ENCODE measurements around the gene LILRB5.
A peak's percentile ranks its signal among the peaks of the same experiment; 100 is the strongest.
"Not testable (repeated sequence)": the region's sequence is repeated elsewhere in the genome, so short reads cannot be mapped to it uniquely, and the experiment has no call there.

Gene LILRB5

DNA sequence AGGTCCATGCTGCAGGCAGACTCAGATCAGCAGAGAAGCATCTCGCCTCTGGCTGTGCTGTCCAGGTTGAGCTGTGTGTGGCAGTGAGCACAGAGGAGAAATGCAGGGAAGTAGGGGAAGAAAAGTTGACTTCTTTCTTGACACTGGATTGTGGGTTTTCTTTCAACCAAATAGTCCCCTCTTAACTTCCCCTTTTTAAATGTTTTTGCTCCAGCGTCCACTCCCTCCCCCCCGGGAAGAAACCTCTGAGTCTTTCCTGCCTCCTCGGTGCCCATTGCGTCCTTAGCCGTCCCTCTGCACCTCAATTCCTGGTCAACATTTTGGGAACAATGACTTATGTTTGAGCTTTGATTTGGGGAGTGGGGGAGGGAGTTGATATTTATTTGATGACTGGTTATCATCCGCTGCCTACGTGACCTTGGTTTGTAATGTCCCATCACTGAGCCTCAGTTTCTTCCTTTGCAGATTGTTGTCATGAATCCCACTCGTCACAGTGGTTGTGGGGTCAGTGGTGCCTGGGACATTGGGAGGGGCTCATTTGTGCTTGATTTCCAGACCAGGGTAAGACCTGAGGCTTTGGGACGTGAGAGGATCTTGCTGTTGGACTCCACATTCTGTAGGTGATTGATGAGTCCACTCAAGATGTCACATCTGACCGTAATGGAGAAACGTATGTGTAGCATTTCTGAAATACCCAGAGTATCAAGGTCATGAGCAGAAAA lies 24.1 kb upstream of the LILRB5 start, which contains the start of gene LILRB2:
Gene LILRB2, minus strand, starts transcription at position 104 of the 722 bp plus-strand sequence. CDS start 614 bp downstream, outside the sequence.
- no peak for DNase-seq
- Mint-ChIP-seq H3K36me3 (no peaks in the 10 kb centered on the region), H3K9me3 (no peaks in the 10 kb centered on the region), H3K4me1 (peaks cover 47 to 71% of the 10 kb centered on the region in 2 donors), H3K27ac (peak within 1 kb of the TSS; percentile 69), H3K27me3 (peaks cover 31 to 50% of the 10 kb centered on the region in 2 donors), H3K4me3 (peak within 1 kb of the TSS; percentile 18 to 45)
- peak; percentile 24 to 38 for ATAC-seq (replicated peaks)

DNA sequence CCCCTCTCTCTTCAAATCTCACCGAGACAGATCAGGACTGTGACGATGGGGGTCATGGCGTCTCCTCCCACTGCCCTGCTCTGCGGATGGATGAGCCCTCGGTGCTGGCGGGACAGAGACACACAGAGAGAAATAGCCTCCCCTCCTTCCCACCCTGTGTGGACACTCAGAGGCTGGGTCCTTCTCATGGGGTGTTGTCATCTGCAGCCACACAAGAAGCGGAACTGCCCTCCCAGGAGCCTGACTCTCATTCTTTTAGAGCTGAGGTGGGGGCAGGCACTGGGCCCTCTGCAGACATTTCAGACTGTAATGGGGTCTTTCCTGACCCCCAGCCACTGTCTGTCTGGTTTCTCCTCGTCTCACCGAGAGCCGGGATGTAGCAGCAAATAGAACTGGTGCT lies 23.4 kb upstream of the LILRB5 start:
- peaks cover 40 to 64% of the 10 kb centered on the region in 2 donors for H3K4me1 Mint-ChIP-seq
- H3K9me3 Mint-ChIP-seq, DNase-seq, H3K36me3 Mint-ChIP-seq: not testable (repeated sequence)
- H3K27ac Mint-ChIP-seq = peak overlapping the region; percentile 10
- peaks cover 34 to 54% of the 10 kb centered on the region in 2 donors for H3K27me3 Mint-ChIP-seq
- H3K4me3 Mint-ChIP-seq = peak overlapping the region; percentile 18 to 45
- ATAC-seq (replicated peaks) = peak; percentile 21

DNA sequence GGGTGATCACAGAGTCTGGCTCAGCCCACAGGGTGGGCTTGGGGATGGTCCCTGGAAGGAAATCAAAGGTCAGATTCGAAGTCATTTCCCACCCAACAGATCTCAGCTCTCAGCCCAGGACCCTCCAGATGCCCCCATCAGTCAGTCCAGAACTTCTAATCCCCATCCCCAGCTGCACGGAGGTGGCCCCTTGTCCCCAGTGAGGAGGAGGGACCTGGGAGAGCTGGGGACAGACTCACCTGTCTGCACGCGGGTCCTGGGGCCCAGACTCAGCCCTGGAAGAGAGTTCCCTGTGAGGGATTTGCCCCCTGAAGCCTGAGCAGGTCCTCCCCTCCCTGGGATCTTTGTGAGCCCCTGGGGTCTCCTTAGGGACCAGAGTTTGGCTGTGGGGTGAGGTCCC lies 23.0 kb upstream of the LILRB5 start:
- H3K4me3 Mint-ChIP-seq; DNase-seq; H3K36me3 Mint-ChIP-seq; H3K9me3 Mint-ChIP-seq; ATAC-seq (replicated peaks): not testable (repeated sequence)
- Mint-ChIP-seq H3K27me3 (peaks cover 37 to 58% of the 10 kb centered on the region in 2 donors), H3K27ac (peak overlapping the region; percentile 69), H3K4me1 (peaks cover 39 to 60% of the 10 kb centered on the region in 2 donors)

DNA sequence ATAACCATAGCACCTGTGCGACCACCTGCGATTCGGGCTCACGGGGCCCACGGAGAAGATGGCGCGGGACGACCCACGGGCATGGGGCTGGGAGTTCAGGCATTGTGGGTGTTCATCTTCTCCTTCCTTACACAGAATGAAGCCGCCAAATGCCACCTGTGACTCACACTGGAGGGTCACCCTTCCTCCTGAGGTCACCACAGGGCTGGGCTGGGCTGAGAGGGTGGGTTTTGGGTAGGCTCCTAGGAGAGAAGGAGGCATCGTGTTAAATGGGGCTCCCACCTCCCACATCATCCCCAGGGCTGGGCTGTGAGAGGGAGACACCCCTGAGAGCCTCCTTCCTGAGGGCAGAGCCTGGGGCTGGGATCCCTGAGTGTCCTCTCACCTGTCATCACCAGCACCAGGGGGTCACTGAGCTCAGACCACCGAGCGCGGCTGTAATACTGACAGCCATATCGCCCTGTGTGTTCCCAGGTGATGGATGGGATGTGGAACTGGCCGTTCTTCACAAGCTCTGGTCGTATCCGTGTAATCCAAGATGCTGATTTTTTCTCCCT lies 22.4 kb upstream of the LILRB5 start:
- H3K4me1 Mint-ChIP-seq = peaks cover 36 to 54% of the 10 kb centered on the region in 2 donors
- no peak for DNase-seq
- H3K27me3 Mint-ChIP-seq = peaks cover 39 to 62% of the 10 kb centered on the region in 2 donors
- H3K27ac Mint-ChIP-seq = peak overlapping the region; percentile 69
- no peak overlapping the region for H3K4me3 Mint-ChIP-seq
- H3K36me3 Mint-ChIP-seq = no peaks in the 10 kb centered on the region
- no peak for ATAC-seq (replicated peaks)
- no peaks in the 10 kb centered on the region for H3K9me3 Mint-ChIP-seq

DNA sequence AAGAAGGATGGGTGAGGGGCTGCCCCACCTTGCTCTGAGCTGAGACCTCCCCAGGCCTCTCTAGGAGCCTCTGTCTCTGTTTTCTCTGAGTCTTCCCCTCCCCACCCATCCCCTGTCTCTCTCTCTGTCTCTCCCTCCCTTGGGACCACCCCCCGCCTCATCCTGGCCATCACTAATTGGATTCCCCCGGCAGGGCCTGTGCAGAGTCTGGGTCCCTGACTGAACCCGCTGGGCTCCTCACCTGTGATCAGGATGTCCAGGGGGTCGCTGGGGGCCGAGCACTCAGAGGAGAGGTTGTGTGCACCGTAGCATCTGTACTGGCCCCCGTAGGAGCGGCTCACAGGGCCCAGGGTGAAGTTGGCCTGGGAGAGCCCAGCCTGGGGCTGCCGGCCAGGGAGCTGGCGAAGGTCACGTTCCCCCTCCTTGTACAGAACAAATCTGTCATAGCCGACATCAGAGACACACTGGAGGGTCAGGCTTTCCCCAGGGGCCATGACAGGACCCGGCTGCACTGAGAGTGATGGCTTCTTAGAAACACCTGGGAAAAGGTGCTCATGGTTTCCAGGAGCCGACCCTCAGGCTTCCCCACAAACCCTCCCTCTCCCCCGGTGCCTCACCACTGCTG lies 21.6 kb upstream of the LILRB5 start:
- not testable (repeated sequence) for H3K9me3 Mint-ChIP-seq; ATAC-seq (replicated peaks); H3K36me3 Mint-ChIP-seq; H3K27ac Mint-ChIP-seq; DNase-seq; H3K4me3 Mint-ChIP-seq
- Mint-ChIP-seq H3K27me3 (peaks cover 47 to 70% of the 10 kb centered on the region in 2 donors), H3K4me1 (peaks cover 32 to 49% of the 10 kb centered on the region in 2 donors)

DNA sequence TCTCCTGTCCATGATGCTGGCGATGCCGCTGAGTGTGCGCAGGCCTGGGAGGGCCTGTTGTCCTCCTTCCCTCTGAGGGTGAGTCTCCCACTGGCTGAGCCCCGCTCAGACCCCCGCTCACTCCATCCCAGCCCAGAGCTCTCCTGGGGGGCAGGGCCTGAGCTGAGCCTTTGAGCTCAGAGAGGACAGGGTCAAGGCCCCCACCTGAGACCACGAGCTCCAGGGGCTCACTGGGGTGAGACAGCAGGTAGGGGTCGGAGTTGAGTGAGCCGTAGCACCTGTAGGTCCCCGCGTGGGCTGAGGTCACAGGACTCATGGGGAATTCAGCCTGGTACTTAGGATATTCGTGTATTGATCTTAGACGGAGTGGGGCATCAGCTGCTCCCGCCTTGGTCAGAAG lies 21.0 kb upstream of the LILRB5 start:
- H3K36me3 Mint-ChIP-seq; H3K4me3 Mint-ChIP-seq; ATAC-seq (replicated peaks); DNase-seq; H3K9me3 Mint-ChIP-seq: not testable (repeated sequence)
- Mint-ChIP-seq H3K27me3 (peaks cover 51 to 75% of the 10 kb centered on the region in 2 donors), H3K4me1 (peaks cover 29 to 43% of the 10 kb centered on the region in 2 donors), H3K27ac (peak overlapping the region; percentile 57)

DNA sequence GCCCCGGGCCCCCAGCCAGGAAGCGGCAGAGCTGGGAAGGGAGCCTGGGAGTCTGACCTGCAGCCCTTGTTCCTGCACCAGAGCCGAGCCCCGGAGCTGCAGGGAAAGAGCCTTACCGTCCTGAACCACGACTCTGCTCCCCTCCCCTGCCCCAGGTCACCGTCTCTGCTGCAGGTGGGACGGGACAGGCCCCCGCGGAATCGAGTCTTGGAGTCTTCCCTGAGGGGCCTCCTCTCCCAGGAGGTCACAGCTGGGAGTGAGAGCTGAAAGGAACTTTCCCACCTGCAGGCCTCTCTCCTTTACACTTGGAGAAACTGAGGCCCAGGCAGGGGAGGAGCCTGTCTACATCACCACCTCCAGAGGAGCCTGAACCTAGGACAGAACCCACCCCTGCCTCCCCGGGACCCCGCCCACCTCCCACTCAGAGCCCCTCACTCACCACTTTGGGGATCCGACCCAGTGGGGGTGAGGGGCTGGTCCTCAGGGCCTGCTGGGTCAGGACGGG lies 20.1 kb upstream of the LILRB5 start:
- H3K9me3 Mint-ChIP-seq = not testable (repeated sequence)

DNA sequence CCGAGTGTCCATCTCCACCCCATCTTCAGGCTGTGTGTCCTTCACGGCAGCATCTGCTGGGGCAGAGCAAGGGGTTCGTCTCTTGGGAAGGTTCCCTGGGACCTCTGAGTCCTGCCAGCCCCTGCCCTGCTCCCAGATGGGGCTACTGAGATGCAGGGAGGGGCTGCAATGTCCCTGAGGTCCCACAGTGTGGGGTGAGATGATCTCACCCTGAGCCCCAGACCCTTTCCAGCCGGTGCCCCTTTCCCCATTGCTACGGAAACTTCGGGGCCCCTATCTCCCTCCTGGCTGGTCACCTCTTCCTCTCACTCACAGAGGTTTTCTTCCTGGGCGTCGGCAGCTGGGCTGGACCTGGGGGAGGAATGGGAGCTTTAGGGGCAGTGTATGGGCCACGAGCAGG lies 18.9 kb upstream of the LILRB5 start:
- H3K27ac Mint-ChIP-seq = no peak overlapping the region
- peaks cover 17 to 32% of the 10 kb centered on the region in 2 donors for H3K4me1 Mint-ChIP-seq
- no peaks in the 10 kb centered on the region for H3K9me3 Mint-ChIP-seq

More for the DNA sequence above, 20.1 kb upstream of the LILRB5 start:
- Mint-ChIP-seq H3K27me3 (peaks cover 54 to 78% of the 10 kb centered on the region in 2 donors), H3K4me1 (peaks cover 22 to 40% of the 10 kb centered on the region in 2 donors)
- not testable (repeated sequence) for H3K4me3 Mint-ChIP-seq; H3K36me3 Mint-ChIP-seq; ATAC-seq (replicated peaks); DNase-seq; H3K27ac Mint-ChIP-seq

DNA sequence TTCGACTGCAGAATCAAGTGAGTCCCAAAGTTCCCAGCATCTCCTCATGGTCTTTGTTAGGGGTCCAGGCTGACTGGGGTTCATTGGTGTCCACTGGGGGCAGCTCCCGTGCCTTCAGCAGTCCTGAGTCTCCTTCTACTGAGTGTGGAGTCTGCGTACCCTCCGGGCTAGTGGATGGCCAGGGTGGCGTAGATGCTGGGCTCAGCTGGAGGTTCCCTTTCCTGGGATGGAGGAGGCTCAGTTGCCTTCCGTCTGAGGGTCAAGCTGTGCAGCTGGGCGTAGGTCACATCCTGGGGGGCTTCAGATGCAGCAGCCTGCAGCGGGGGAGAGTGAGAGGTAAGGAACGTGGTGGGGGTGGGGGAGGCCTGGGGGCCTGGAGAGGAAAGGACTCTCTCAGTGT lies 17.4 kb upstream of the LILRB5 start:
- ATAC-seq (replicated peaks); H3K4me3 Mint-ChIP-seq; DNase-seq; H3K27ac Mint-ChIP-seq; H3K9me3 Mint-ChIP-seq; H3K36me3 Mint-ChIP-seq: not testable (repeated sequence)
- peaks cover 9 to 18% of the 10 kb centered on the region in 2 donors for H3K4me1 Mint-ChIP-seq
- peaks cover 59 to 75% of the 10 kb centered on the region in 2 donors for H3K27me3 Mint-ChIP-seq

More for the DNA sequence above, 18.9 kb upstream of the LILRB5 start:
- Mint-ChIP-seq H3K36me3 (no peaks in the 10 kb centered on the region), H3K4me3 (no peak overlapping the region), H3K27me3 (peaks cover 65 to 83% of the 10 kb centered on the region in 2 donors)
- no peak for DNase-seq
- ATAC-seq (replicated peaks) = no peak

DNA sequence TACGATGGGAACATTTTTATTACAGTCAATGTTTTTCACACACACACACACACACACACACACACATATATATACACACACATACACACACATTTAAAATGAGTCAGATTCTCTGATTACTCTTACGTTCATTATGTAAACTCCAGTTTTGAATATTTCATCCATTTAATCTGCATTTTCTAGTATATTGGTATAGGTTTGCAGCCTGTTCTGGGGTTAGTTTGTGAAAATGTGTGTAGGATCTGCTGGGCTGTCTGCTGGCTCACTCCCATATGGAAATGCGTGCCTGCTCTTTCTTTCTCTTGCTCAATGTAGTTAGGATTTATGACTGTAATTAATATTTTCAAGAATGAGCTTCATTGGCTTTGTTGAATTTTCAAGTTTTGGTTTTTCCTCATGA lies 16.7 kb upstream of the LILRB5 start:
- Mint-ChIP-seq H3K4me1 (peaks cover 7 to 11% of the 10 kb centered on the region in 2 donors), H3K27me3 (peaks cover 54 to 68% of the 10 kb centered on the region in 2 donors), H3K9me3 (no peaks in the 10 kb centered on the region), H3K36me3 (no peaks in the 10 kb centered on the region), H3K27ac (no peak overlapping the region), H3K4me3 (no peak overlapping the region)
- ATAC-seq (replicated peaks) = no peak
- no peak for DNase-seq

DNA sequence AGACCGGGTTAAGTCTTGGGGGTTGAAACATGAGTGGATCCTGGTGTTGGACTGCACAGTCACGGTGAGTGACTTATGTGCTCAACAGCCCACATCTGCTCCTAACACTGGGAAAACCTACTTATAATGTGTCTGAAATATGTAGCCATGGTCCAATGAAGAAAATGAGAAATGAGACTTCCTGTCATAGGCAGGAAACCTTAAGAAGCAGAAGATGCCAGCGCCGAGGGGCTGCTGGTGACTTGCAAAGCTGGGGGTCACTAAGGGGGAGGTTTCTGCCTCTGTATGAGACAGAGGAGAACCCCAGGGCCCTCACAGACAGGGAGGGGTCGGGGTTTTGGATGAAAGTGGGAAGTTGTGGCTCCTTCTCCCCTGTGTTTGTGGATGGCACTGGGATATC lies 15.1 kb upstream of the LILRB5 start:
- H3K27ac Mint-ChIP-seq; ATAC-seq (replicated peaks); H3K9me3 Mint-ChIP-seq; H3K4me3 Mint-ChIP-seq; DNase-seq; H3K36me3 Mint-ChIP-seq: not testable (repeated sequence)
- peaks cover 53 to 65% of the 10 kb centered on the region in 2 donors for H3K27me3 Mint-ChIP-seq
- peaks cover 7 to 11% of the 10 kb centered on the region in 2 donors for H3K4me1 Mint-ChIP-seq

DNA sequence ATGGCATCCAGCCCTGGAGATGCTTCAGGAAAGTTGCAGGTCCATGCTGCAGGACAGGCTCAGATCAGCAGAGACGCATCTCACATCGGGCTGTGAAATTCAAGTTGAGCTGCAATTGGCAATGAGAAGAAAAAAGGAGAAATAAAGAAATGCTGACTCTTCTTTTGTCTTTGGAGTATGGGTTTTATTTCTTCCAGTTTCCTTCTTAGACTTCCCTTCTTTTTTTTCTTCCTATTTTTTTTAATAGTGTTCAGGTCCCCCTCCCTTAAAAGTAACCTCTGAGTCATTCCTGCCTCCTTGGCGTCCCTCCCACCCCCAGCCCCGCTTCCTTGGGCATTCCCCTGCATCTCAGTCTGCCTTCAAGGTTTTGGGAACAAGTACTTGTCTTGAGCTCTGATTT lies 14.5 kb upstream of the LILRB5 start:
- H3K27ac Mint-ChIP-seq; H3K9me3 Mint-ChIP-seq; H3K36me3 Mint-ChIP-seq; H3K4me3 Mint-ChIP-seq; DNase-seq; ATAC-seq (replicated peaks): not testable (repeated sequence)
- peaks cover 7 to 11% of the 10 kb centered on the region in 2 donors for H3K4me1 Mint-ChIP-seq
- H3K27me3 Mint-ChIP-seq = peaks cover 53 to 60% of the 10 kb centered on the region in 2 donors

DNA sequence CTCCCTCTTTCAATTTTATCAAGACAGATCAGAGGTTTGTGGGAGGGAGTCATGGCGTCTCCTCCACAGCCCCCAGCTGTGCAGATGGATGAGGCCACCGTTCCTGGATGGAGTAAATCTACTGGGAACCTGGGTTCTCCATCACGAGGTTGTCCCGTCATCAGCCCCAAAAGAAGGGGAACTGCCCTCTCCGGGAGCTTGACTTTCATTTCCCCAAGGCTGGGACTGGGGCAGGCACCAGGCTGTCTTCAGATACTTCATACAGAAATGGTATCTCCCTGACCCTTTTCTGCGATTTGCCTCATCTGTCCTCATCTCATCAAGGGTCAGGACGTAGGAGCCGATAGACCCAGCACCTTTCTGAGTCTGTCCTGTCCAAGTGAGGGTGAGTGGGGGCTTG lies 14.0 kb upstream of the LILRB5 start:
- no peak overlapping the region for H3K4me3 Mint-ChIP-seq
- DNase-seq (no peak), ATAC-seq (replicated peaks) (no peak)
- no peaks in the 10 kb centered on the region for H3K36me3 Mint-ChIP-seq
- H3K27ac Mint-ChIP-seq = no peak overlapping the region
- H3K27me3 Mint-ChIP-seq = peaks cover 55 to 57% of the 10 kb centered on the region in 2 donors
- H3K9me3 Mint-ChIP-seq = no peaks in the 10 kb centered on the region
- peaks cover 9 to 11% of the 10 kb centered on the region in 2 donors for H3K4me1 Mint-ChIP-seq

DNA sequence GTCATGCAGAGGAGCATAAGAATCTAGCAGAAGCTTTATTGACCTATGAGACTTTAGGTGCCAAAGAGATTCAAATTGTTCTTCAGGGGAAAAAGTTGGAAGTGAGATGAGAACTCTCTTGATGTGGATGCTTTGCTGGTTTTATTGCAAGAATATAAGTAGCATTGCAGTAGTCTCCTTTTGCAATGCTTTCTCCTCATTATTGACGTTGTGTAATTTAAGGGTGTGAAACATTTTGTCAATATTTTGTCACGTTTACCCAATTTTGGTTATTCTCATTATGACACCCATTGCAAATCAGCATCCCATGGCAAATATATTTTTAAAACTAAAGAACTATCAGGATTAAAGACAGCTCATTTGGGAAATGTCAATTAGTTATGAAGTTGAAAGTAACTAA lies 11.9 kb upstream of the LILRB5 start:
- Mint-ChIP-seq H3K4me3 (no peak overlapping the region), H3K4me1 (peaks cover 11% of the 10 kb centered on the region in 2 donors), H3K27ac (no peak overlapping the region), H3K36me3 (no peaks in the 10 kb centered on the region), H3K9me3 (no peaks in the 10 kb centered on the region), H3K27me3 (peaks cover 50 to 57% of the 10 kb centered on the region in 2 donors)
- ATAC-seq (replicated peaks) = no peak
- no peak for DNase-seq
